HEK293 (cell line): ENCODE measurements around the gene MYBPH.

Experiments
- CTCF ChIA-PET: fragments of 350-600 bp; formaldehyde crosslinking; extraction: SDS; loops from one replicate; lab custom pipeline; 2021; ENCODE audit warnings: antibody characterized with exemption; lab: Yijun Ruan, JAX
- POLR2A ChIA-PET: fragments of 300-600 bp; formaldehyde crosslinking; extraction: SDS; loops from one replicate; lab custom pipeline; 2020; ENCODE audit warnings: antibody characterized with exemption, inconsistent platforms; lab: Yijun Ruan, JAX
- H3K27ac ChIP-seq: fragments of 200-500 bp; sonication (Bioruptor generic); 2 replicates; pipeline ENCODE4 v1.5.1; 2014; ENCODE audit warnings: low read depth, low read length, control low read depth, inconsistent platforms; ENCODE audit errors: extremely low read depth
- H3K36me3 ChIP-seq, 2 experiments: fragments of 200-500 bp in 1 of 2; sonication (Bioruptor generic) in 1 of 2; 1 replicate in 1 of 2; 2 replicates in 1 of 2; pipeline ENCODE4 v1.5.1; 2014 to 2017; ENCODE audit warnings: inconsistent platforms in 2 of 2, low read length in 2 of 2; ENCODE audit not compliant: control insufficient read depth in 2 of 2, insufficient read depth in 1 of 2
- H3K4me1 ChIP-seq: fragments of 200-500 bp; sonication (Bioruptor generic); 2 replicates; pipeline ENCODE4 v1.5.1; 2014; ENCODE audit warnings: mild to moderate bottlenecking, low read length, inconsistent platforms; ENCODE audit not compliant: control insufficient read depth, insufficient read depth
- H3K4me3 ChIP-seq: 2 replicates; pipeline ENCODE4 v1.5.1; 2011; ENCODE audit warnings: low read depth, mild to moderate bottlenecking, control low read depth, low read length, moderate library complexity
- H3K9me3 ChIP-seq: fragments of 200-500 bp; sonication (Bioruptor generic); 2 replicates; pipeline ENCODE4 v1.5.1; 2014; ENCODE audit warnings: low read depth, low read length, inconsistent platforms; ENCODE audit not compliant: control insufficient read depth, insufficient read depth
- EGR2 ChIP-seq: fragments of 450-650 bp; formaldehyde crosslinking; IDR thresholded peaks from 2 replicates; pipeline ENCODE4 v1.5.1; 2016; ENCODE audit warnings: low read depth, missing biosample characterization, missing genetic modification characterization
- GLIS1 ChIP-seq: fragments of 450-650 bp; formaldehyde crosslinking; IDR thresholded peaks from 2 replicates; pipeline ENCODE4 v1.5.1; 2016; ENCODE audit warnings: missing biosample characterization, missing genetic modification characterization
- GLIS2 ChIP-seq: fragments of 450-650 bp; formaldehyde crosslinking; IDR thresholded peaks from 2 replicates; pipeline ENCODE4 v1.5.1; 2016; ENCODE audit warnings: missing biosample characterization, missing genetic modification characterization
- MEIS1 ChIP-seq: sonication (generic); formaldehyde crosslinking; IDR thresholded peaks from 2 replicates; pipeline ENCODE4 v1.8.1; 2022; ENCODE audit warnings: missing genetic modification reagents, mild to moderate bottlenecking, borderline replicate concordance
- SCRT1 ChIP-seq: fragments of 450-650 bp; formaldehyde crosslinking; IDR thresholded peaks from 2 replicates; pipeline ENCODE4 v1.5.1; 2016; ENCODE audit warnings: missing biosample characterization, missing genetic modification characterization, borderline replicate concordance
- YY1 ChIP-seq: fragments of 450-650 bp; formaldehyde crosslinking; IDR thresholded peaks from 2 replicates; pipeline ENCODE4 v1.5.1; 2018; ENCODE audit warnings: missing biosample characterization, missing genetic modification characterization
- ZBTB10 ChIP-seq: fragments of 450-650 bp; formaldehyde crosslinking; IDR thresholded peaks from 2 replicates; pipeline ENCODE4 v1.5.1; 2016; ENCODE audit warnings: missing biosample characterization, missing genetic modification characterization
- ZBTB44 ChIP-seq: fragments of 450-650 bp; IDR thresholded peaks from 2 replicates; pipeline ENCODE4 v1.5.1; 2018; ENCODE audit warnings: missing biosample characterization, mild to moderate bottlenecking, missing genetic modification characterization
- ZFHX2 ChIP-seq: fragments of 450-650 bp; formaldehyde crosslinking; conservative IDR thresholded peaks from 2 replicates; pipeline ENCODE4 v1.5.1; 2016; ENCODE audit warnings: missing biosample characterization, missing genetic modification characterization
- ZFP3 ChIP-seq: fragments of 450-650 bp; formaldehyde crosslinking; IDR thresholded peaks from 2 replicates; pipeline ENCODE4 v1.5.1; 2016; ENCODE audit warnings: low read depth, missing biosample characterization, missing genetic modification characterization
- ZNF16 ChIP-seq: fragments of 450-650 bp; formaldehyde crosslinking; IDR thresholded peaks from 2 replicates; pipeline ENCODE4 v1.5.1; 2016; ENCODE audit warnings: low read depth, missing biosample characterization, missing genetic modification characterization
- ZNF174 ChIP-seq: fragments of 450-650 bp; formaldehyde crosslinking; IDR thresholded peaks from 2 replicates; pipeline ENCODE4 v1.5.0; 2017; ENCODE audit warnings: missing biosample characterization, mild to moderate bottlenecking, missing genetic modification characterization
- ZNF449 ChIP-seq: fragments of 450-650 bp; formaldehyde crosslinking; IDR thresholded peaks from 2 replicates; pipeline ENCODE4 v1.5.1; 2017; ENCODE audit warnings: missing biosample characterization, mild to moderate bottlenecking, missing genetic modification characterization, moderate library complexity
- ZNF610 ChIP-seq: fragments of 450-650 bp; formaldehyde crosslinking; IDR thresholded peaks from 2 replicates; pipeline ENCODE4 v1.5.1; 2016; ENCODE audit warnings: missing biosample characterization, missing genetic modification characterization, borderline replicate concordance
- ZNF629 ChIP-seq: fragments of 450-650 bp; formaldehyde crosslinking; IDR thresholded peaks from 2 replicates; pipeline ENCODE4 v1.5.1; 2017; ENCODE audit warnings: missing biosample characterization, missing genetic modification characterization
- ZNF768 ChIP-seq: fragments of 450-650 bp; formaldehyde crosslinking; IDR thresholded peaks from 2 replicates; pipeline ENCODE4 v1.5.1; 2018; ENCODE audit warnings: missing biosample characterization, mild to moderate bottlenecking, missing genetic modification characterization
- ZNF777 ChIP-seq: fragments of 450-650 bp; formaldehyde crosslinking; IDR thresholded peaks from 2 replicates; pipeline ENCODE4 v1.5.1; 2017; ENCODE audit warnings: missing biosample characterization, missing genetic modification characterization, borderline replicate concordance
- ZSCAN16 ChIP-seq: fragments of 450-650 bp; formaldehyde crosslinking; IDR thresholded peaks from 2 replicates; pipeline ENCODE4 v1.5.1; 2016; ENCODE audit warnings: missing biosample characterization, missing genetic modification characterization

The MYBPH gene

GRCh38 chr1:203176273-203177035, 828 bp upstream of the MYBPH start:
- ChIA-PET CTCF (interaction anchor here (0.7 to 1.4 kb wide), 3 partner anchors 40 to 136 kb away, joined by 4 to 6 read pairs (median 4); no protein-coding TSS in a partner anchor), POLR2A (interaction anchor here (1.4 kb wide), 1 partner anchor 49 kb away, joined by 5 read pairs; the partner anchor contains the start of gene ADORA1)
- H3K27ac ChIP-seq: no peak overlapping the region
- no peaks in the 10 kb centered on the region; the same call in 1 of the 2 replicates for H3K4me1 ChIP-seq
- H3K4me3 ChIP-seq: no peak overlapping the region
- H3K36me3 ChIP-seq: no peaks in the 10 kb centered on the region
- no peaks in the 10 kb centered on the region for H3K9me3 ChIP-seq
- TF ChIP-seq ZFHX2 (tag by site-specific recombination) (peak; percentile 70), MEIS1 (no peak), ZNF16 (tag by site-specific recombination) (no peak), EGR2 (tag by site-specific recombination) (peak; percentile 67)

- CTCF ChIA-PET: interaction anchor here (0.7 to 1.4 kb wide), 3 partner anchors 41 to 135 kb away, joined by 4 to 6 read pairs (median 4); no protein-coding TSS in a partner anchor
- TF ChIP-seq ZNF174 (tag by site-specific recombination) (no peak), GLIS2 (tag by site-specific recombination) (peak; percentile 38), ZNF768 (no peak), ZFP3 (tag by site-specific recombination) (no peak), GLIS1 (tag by site-specific recombination) (peak; percentile 76), ZBTB44 (tag by site-specific recombination) (no peak), ZBTB10 (tag by site-specific recombination) (no peak), SCRT1 (tag by site-specific recombination) (no peak), ZNF629 (tag by site-specific recombination) (no peak), ZNF449 (no peak), ZNF610 (no peak), YY1 (tag by site-specific recombination) (no peak), ZSCAN16 (tag by site-specific recombination) (no peak), ZNF777 (tag by site-specific recombination) (no peak)
These were observed 208 bp upstream of the MYBPH start for GRCh38 chr1:203175827-203176241.

More at GRCh38 chr1:203175827-203176241, 208 bp upstream of the MYBPH start:
- Histone ChIP-seq H3K36me3 (no peaks in the 10 kb centered on the region), H3K9me3 (no peaks in the 10 kb centered on the region), H3K4me3 (no peak overlapping the region), H3K4me1 (no peaks in the 10 kb centered on the region; the same call in 1 of the 2 replicates), H3K27ac (no peak overlapping the region)
- POLR2A ChIA-PET: interaction anchor here (1.4 kb wide), 1 partner anchor 48 kb away, joined by 5 read pairs; the partner anchor contains the start of gene ADORA1
